Measurements from ENCODE around the gene UBE3A.

The UBE3A gene

GRCh38 chr15:25331404-25331803 is 107.4 kb downstream of the UBE3A start:
- DNase-seq (ENCODE audit: low read depth) = no peak

GRCh38 chr15:25329696-25330095 is 109.1 kb downstream of the UBE3A start:
- no peak for DNase-seq (ENCODE audit: low read depth)

GRCh38 chr15:25327686-25328085 is 111.1 kb downstream of the UBE3A start:
- DNase-seq (ENCODE audit: low read depth) = no peak

GRCh38 chr15:25325187-25325586 is 113.6 kb downstream of the UBE3A start:
- no peak for DNase-seq (ENCODE audit: low read depth)

GRCh38 chr15:25323420-25323819 is 115.4 kb downstream of the UBE3A start:
- DNase-seq (ENCODE audit: low read depth) = no peak

GRCh38 chr15:25287823-25288222 is 151.0 kb downstream of the UBE3A start:
- no peak for DNase-seq (ENCODE audit: low read depth)
